HepG2 (cell line): ENCODE data around the gene NPC1. TPM values are rescaled to one million over a fixed set of nuclear protein-coding genes. Genes with fewer than 3 reads are reported as not detected.

Source experiments
- ARNTL ChIP-seq: sonication (generic); formaldehyde crosslinking; IDR thresholded peaks from 2 replicates; pipeline ENCODE4 v1.4.0; 2020; ENCODE audit warnings: mild to moderate bottlenecking, missing genetic modification reagents
- MXI1 ChIP-seq: IDR thresholded peaks from 3 replicates; pipeline ENCODE4 v1.6.1; 2012; ENCODE audit warnings: low read depth, low read length, inconsistent platforms, borderline replicate concordance
- SMARCE1 ChIP-seq: fragments of 450-650 bp; IDR thresholded peaks from 2 replicates; pipeline ENCODE4 v1.6.1; 2017; ENCODE audit warnings: borderline replicate concordance
- TOE1 ChIP-seq: sonication (generic); formaldehyde crosslinking; IDR thresholded peaks from 2 replicates; pipeline ENCODE4 v1.4.0; 2020; ENCODE audit warnings: mild to moderate bottlenecking, missing genetic modification reagents
- WIZ ChIP-seq: sonication (generic); formaldehyde crosslinking; IDR thresholded peaks from 2 replicates; pipeline ENCODE4 v1.5.1; 2020; ENCODE audit warnings: mild to moderate bottlenecking, missing genetic modification reagents
- ZNF256 ChIP-seq: sonication (generic); formaldehyde crosslinking; conservative IDR thresholded peaks from 2 replicates; pipeline ENCODE4 v1.4.0; 2020; ENCODE audit warnings: missing genetic modification reagents
- ZNF326 ChIP-seq: sonication (generic); formaldehyde crosslinking; IDR thresholded peaks from 2 replicates; pipeline ENCODE4 v1.4.0; 2020; ENCODE audit warnings: missing genetic modification reagents, borderline replicate concordance
- ZNF776 ChIP-seq: sonication (generic); formaldehyde crosslinking; IDR thresholded peaks from 2 replicates; pipeline ENCODE4 v1.4.0; 2020; ENCODE audit warnings: mild to moderate bottlenecking, missing genetic modification reagents
- polyA plus RNA-seq, 8 experiments: library from polyadenylated mRNA; depleted of rRNA in 3 of 8; stranded (reverse) in 7 of 8; unstranded in 1 of 8; fragments of >200 nt; fragmentation: Illumina TruSeq in 4 of 8; extraction: Trizol in 4 of 8; gene quantifications; 2 replicates each; pipeline versions ENCODE4 v1.2.1 to v1.2.3, GENCODE V29; 2011 to 2016; ENCODE audit warnings: low read depth in 4 of 8, missing spikeins in 1 of 8, mixed read lengths in 1 of 8; ENCODE audit not compliant: insufficient read depth in 1 of 8
- total RNA-seq, 5 experiments: library from RNA; depleted of rRNA; stranded (reverse); fragments of >200 nt; fragmentation: Illumina TruSeq; extraction: Trizol; gene quantifications; 2 replicates each; pipeline ENCODE4 v1.2.3, GENCODE V29; 2016; ENCODE audit warnings: low read depth in 1 of 5
- TF ChIP-seq, protein P1 (sequence below): sonication (generic); formaldehyde crosslinking; IDR thresholded peaks from 2 replicates; pipeline ENCODE4 v1.5.1; 2020; ENCODE audit warnings: mild to moderate bottlenecking, missing genetic modification reagents, moderate library complexity
- TF ChIP-seq, protein P2 (sequence below): sonication (generic); formaldehyde crosslinking; IDR thresholded peaks from 2 replicates; pipeline ENCODE4 v1.8.0; 2022; ENCODE audit warnings: mild to moderate bottlenecking, missing genetic modification reagents; ENCODE audit not compliant: insufficient replicate concordance
- TF ChIP-seq, protein P3 (sequence below): sonication (generic); formaldehyde crosslinking; IDR thresholded peaks from 2 replicates; pipeline ENCODE4 v1.5.1; 2020; ENCODE audit warnings: mild to moderate bottlenecking, missing genetic modification reagents, moderate library complexity
- TF ChIP-seq, protein P4 (sequence below): sonication (generic); formaldehyde crosslinking; IDR thresholded peaks from 2 replicates; pipeline ENCODE4 v1.5.0; 2020; ENCODE audit warnings: mild to moderate bottlenecking, missing genetic modification reagents
- TF ChIP-seq, protein P5 (sequence below): sonication (generic); formaldehyde crosslinking; IDR thresholded peaks from 2 replicates; pipeline ENCODE4 v1.5.0; 2020; ENCODE audit warnings: missing genetic modification reagents
- TF ChIP-seq, protein P6 (sequence below), 2 experiments: sonication (generic) in 1 of 2; formaldehyde crosslinking in 1 of 2; IDR thresholded peaks; 2 replicates each; pipeline versions ENCODE4 v1.4.0 to v1.6.1; 2018 to 2020; ENCODE audit warnings: missing genetic modification reagents in 2 of 2, borderline replicate concordance in 1 of 2, low read depth in 1 of 2, mild to moderate bottlenecking in 1 of 2, missing biosample characterization in 1 of 2

Gene NPC1
- total and polyA plus RNA-seq, 2 of the 13 experiments (the other 11 are each of a cell fraction or from before 2014, with no cell fraction given) = 46.5 to 114 TPM

DNA sequence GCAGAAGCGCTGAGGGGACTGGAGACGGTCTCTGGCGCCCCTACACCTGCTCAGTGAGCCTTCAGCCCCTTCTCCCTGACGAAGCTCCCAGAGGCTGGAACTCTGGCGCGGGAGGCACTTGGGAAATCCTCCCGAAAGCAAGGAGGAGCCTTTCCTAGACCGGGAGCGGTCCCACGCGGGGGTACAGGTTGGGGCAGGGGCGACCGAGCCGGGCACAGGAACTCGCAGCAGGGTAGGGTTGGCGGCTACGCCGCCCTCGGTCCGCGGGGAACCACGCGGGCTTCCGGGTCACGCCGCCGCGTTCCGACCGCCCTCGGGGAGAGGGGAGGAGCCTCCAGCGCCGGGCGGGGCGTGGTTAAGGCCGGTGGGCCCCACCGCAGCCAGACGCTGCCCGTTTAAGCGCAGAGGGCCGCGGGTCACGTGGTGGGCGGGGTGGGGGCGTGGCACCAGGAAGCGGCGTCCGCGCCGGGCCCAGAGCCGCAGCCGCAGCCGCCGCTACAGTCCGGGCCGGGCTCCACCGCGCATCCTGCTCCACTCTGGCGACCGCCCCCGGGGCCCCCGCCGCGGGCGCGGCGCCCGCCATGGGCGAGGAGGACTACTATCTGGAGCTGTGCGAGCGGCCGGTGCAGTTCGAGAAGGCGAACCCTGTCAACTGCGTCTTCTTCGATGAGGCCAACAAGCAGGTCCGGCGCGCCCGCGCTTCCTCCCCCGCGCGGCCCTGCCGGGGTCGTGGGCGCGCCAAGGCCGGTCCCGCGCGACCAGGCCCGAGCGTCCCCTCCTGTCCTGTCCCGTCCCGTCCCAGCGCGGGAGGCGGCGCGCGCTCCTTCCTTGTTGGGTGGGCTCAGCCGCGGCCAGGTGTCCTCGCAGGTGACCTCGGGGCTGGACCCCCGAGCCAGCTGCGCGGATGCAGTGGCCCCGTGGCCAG is 83.0 kb downstream of the NPC1 start, which contains the start of gene RMC1 (continued):
- TF ChIP-seq, protein P1, sequence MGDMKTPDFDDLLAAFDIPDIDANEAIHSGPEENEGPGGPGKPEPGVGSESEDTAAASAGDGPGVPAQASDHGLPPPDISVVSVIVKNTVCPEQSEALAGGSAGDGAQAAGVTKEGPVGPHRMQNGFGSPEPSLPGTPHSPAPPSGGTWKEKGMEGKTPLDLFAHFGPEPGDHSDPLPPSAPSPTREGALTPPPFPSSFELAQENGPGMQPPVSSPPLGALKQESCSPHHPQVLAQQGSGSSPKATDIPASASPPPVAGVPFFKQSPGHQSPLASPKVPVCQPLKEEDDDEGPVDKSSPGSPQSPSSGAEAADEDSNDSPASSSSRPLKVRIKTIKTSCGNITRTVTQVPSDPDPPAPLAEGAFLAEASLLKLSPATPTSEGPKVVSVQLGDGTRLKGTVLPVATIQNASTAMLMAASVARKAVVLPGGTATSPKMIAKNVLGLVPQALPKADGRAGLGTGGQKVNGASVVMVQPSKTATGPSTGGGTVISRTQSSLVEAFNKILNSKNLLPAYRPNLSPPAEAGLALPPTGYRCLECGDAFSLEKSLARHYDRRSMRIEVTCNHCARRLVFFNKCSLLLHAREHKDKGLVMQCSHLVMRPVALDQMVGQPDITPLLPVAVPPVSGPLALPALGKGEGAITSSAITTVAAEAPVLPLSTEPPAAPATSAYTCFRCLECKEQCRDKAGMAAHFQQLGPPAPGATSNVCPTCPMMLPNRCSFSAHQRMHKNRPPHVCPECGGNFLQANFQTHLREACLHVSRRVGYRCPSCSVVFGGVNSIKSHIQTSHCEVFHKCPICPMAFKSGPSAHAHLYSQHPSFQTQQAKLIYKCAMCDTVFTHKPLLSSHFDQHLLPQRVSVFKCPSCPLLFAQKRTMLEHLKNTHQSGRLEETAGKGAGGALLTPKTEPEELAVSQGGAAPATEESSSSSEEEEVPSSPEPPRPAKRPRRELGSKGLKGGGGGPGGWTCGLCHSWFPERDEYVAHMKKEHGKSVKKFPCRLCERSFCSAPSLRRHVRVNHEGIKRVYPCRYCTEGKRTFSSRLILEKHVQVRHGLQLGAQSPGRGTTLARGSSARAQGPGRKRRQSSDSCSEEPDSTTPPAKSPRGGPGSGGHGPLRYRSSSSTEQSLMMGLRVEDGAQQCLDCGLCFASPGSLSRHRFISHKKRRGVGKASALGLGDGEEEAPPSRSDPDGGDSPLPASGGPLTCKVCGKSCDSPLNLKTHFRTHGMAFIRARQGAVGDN (CRISPR knock-in tag) = peak; percentile 94
- TF ChIP-seq, protein P2, sequence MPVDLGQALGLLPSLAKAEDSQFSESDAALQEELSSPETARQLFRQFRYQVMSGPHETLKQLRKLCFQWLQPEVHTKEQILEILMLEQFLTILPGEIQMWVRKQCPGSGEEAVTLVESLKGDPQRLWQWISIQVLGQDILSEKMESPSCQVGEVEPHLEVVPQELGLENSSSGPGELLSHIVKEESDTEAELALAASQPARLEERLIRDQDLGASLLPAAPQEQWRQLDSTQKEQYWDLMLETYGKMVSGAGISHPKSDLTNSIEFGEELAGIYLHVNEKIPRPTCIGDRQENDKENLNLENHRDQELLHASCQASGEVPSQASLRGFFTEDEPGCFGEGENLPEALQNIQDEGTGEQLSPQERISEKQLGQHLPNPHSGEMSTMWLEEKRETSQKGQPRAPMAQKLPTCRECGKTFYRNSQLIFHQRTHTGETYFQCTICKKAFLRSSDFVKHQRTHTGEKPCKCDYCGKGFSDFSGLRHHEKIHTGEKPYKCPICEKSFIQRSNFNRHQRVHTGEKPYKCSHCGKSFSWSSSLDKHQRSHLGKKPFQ (CRISPR knock-in tag) = no peak
- TF ChIP-seq MXI1 (peak; percentile 73; the same call in 1 of the 3 replicates), ARNTL (CRISPR knock-in tag) (peak; percentile 23; the same call in 1 of the 2 replicates), WIZ (CRISPR knock-in tag) (no peak), SMARCE1 (no peak), TOE1 (CRISPR knock-in tag) (no peak), ZNF776 (peak; percentile 88), ZNF256 (CRISPR knock-in tag) (no peak), ZNF326 (CRISPR knock-in tag) (no peak)
- TF ChIP-seq, protein P3, sequence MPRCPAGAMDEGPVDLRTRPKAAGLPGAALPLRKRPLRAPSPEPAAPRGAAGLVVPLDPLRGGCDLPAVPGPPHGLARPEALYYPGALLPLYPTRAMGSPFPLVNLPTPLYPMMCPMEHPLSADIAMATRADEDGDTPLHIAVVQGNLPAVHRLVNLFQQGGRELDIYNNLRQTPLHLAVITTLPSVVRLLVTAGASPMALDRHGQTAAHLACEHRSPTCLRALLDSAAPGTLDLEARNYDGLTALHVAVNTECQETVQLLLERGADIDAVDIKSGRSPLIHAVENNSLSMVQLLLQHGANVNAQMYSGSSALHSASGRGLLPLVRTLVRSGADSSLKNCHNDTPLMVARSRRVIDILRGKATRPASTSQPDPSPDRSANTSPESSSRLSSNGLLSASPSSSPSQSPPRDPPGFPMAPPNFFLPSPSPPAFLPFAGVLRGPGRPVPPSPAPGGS (CRISPR knock-in tag) = no peak
- TF ChIP-seq, protein P4, sequence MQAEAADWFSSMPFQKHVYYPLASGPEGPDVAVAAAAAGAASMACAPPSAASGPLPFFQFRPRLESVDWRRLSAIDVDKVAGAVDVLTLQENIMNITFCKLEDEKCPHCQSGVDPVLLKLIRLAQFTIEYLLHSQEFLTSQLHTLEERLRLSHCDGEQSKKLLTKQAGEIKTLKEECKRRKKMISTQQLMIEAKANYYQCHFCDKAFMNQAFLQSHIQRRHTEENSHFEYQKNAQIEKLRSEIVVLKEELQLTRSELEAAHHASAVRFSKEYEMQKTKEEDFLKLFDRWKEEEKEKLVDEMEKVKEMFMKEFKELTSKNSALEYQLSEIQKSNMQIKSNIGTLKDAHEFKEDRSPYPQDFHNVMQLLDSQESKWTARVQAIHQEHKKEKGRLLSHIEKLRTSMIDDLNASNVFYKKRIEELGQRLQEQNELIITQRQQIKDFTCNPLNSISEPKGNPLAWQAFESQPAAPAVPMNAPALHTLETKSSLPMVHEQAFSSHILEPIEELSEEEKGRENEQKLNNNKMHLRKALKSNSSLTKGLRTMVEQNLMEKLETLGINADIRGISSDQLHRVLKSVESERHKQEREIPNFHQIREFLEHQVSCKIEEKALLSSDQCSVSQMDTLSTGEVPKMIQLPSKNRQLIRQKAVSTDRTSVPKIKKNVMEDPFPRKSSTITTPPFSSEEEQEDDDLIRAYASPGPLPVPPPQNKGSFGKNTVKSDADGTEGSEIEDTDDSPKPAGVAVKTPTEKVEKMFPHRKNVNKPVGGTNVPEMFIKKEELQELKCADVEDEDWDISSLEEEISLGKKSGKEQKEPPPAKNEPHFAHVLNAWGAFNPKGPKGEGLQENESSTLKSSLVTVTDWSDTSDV (CRISPR knock-in tag) = 0 out of 2 replicates have a peak, but pooled peaks have one; percentile 2
- TF ChIP-seq, protein P5, sequence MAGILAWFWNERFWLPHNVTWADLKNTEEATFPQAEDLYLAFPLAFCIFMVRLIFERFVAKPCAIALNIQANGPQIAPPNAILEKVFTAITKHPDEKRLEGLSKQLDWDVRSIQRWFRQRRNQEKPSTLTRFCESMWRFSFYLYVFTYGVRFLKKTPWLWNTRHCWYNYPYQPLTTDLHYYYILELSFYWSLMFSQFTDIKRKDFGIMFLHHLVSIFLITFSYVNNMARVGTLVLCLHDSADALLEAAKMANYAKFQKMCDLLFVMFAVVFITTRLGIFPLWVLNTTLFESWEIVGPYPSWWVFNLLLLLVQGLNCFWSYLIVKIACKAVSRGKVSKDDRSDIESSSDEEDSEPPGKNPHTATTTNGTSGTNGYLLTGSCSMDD (CRISPR knock-in tag) = no peak
- TF ChIP-seq, protein P6, sequence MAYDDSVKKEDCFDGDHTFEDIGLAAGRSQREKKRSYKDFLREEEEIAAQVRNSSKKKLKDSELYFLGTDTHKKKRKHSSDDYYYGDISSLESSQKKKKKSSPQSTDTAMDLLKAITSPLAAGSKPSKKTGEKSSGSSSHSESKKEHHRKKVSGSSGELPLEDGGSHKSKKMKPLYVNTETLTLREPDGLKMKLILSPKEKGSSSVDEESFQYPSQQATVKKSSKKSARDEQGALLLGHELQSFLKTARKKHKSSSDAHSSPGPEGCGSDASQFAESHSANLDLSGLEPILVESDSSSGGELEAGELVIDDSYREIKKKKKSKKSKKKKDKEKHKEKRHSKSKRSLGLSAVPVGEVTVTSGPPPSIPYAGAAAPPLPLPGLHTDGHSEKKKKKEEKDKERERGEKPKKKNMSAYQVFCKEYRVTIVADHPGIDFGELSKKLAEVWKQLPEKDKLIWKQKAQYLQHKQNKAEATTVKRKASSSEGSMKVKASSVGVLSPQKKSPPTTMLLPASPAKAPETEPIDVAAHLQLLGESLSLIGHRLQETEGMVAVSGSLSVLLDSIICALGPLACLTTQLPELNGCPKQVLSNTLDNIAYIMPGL (CRISPR knock-in tag; IDR thresholded peaks at IDR 0.05; ENCODE audit: borderline replicate concordance in 1 of 2, low read depth in 1 of 2) = peak; percentile 76 to 82
